LNCAP (cell line): ENCODE measurements around the gene DGCR6L.
A peak's percentile ranks its signal among the peaks of the same experiment; 100 is the strongest.

ENCODE experiments used
- TF ChIP-seq, protein P1 (sequence below): fragments of 450-650 bp; IDR thresholded peaks from 2 replicates; pipeline ENCODE4 v1.5.1; 2017; ENCODE audit warnings: mild to moderate bottlenecking

Gene DGCR6L

DNA sequence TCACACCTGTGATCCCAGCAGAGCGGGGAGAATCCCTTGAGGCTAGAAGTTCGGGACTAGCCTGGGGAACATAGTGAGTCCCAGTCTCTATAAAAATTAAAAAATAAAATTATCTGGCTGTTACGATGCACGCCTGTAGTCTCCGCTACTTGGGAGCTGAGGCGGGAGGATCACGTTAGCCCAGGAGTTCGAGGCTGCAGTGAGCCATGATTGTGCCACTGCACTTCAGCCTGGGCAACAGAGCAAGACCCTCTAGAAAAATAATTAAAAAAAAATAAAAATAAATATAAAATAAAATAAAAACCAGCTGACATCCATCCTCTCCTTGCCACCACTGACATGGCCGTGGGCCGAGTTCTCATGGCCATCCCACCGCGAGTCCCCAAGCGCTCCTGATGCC lies 44.0 kb downstream of the DGCR6L start:
- TF ChIP-seq, protein P1, sequence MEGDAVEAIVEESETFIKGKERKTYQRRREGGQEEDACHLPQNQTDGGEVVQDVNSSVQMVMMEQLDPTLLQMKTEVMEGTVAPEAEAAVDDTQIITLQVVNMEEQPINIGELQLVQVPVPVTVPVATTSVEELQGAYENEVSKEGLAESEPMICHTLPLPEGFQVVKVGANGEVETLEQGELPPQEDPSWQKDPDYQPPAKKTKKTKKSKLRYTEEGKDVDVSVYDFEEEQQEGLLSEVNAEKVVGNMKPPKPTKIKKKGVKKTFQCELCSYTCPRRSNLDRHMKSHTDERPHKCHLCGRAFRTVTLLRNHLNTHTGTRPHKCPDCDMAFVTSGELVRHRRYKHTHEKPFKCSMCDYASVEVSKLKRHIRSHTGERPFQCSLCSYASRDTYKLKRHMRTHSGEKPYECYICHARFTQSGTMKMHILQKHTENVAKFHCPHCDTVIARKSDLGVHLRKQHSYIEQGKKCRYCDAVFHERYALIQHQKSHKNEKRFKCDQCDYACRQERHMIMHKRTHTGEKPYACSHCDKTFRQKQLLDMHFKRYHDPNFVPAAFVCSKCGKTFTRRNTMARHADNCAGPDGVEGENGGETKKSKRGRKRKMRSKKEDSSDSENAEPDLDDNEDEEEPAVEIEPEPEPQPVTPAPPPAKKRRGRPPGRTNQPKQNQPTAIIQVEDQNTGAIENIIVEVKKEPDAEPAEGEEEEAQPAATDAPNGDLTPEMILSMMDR, result no peak

DNA sequence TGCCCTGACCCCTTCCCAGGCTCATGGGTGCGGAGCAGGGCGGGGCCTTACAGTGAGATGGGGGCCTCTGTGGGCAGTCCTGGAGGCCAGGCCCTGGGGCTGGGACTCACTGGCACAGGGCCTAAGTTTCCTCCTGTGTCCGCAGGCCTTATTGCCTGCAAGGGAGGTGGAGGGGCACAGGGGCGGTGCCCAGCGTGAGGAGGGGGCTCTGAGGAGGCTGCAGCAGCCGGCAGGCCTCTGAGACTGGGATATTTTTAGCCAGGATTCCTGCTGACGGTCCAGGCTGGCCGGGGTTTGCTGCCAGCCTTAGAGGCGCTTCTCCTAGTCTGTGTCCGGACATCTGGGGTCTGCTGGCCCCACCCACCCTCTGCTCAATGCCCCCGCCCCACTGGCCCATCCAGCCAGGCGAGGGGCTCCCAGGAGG lies 46.1 kb downstream of the DGCR6L start:
- TF ChIP-seq, protein P1, result no peak

DNA sequence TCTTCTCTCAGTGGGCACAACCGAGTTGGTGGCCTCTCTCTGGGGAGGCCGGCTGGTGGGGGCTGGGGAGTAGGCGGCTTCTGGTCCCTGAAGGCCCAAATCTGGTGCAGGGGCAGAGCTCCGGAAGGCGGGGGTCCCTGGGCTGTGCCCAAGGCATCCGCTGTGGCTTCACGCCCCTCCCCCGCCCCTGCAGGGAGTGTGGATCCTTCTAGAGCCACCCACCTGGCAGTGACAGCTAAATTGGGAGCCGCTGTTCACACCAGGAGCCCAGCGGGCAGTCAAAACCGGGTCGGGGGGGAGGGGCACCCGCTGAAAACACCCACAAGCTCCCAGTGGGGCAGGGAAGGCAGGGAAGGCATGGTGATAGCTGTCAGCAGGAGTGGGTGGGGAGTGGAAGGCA lies 47.2 kb downstream of the DGCR6L start:
- TF ChIP-seq, protein P1, result no peak

DNA sequence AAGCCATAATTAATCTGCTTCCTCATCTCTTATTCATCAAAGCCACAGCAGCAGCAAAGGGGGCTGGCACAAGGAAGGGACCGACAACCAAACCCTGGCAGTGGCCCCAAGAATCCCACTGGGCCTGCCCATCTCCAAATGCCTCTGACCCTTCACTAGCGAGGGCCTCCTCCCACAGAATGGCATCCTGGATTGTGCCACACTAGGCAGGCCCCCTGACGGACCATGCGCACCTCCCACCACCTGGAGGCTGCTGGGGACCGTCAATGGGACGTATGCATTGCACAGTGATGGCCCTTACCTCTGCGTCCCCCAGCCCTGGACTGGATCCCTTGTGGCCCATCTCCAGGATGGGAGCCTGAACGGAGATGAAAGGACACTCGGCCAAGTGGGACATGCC lies 47.7 kb downstream of the DGCR6L start:
- TF ChIP-seq, protein P1, result no peak

DNA sequence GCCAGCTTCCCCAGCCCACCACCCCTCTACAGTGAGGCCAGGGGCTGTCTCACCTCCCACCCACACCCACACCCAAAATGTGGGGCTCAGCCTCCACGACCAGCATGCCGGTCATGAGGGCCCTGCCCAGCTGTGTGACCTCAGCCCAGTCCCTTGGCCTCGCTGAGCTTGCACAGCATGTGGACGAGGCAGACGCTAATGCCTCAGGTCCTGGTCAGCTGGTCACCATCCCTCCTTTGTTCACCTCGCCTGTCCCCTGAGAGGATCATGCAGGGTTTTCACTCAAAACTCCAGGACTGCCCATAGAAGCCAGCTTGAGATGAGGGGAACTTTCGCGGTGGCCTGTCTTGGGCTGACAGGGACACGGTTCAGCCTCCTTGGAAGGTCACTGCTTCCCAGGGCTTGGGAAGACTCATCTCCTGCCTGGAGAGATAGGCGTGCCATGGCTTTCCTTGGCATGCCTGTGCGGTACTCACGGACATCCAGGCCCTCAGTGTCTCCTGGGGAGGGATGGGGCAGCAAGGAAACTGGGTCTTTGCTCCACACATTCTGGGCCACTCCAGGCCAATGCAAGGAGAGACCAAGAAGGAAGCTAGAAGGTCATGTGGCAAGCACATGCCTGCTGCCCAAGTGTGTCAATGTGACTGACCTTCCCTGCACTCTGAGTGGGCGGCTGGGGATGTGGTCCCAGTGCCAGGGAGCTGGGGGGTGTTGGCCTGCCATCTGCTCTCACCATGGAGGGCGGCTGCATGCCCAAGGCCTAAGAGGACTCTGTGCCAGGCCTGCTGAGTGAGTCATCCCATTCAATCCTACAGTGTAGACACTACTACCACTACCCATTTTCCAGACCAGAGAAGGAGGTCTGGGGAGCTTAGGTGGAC lies 48.5 kb downstream of the DGCR6L start:
- TF ChIP-seq, protein P1, result no peak

DNA sequence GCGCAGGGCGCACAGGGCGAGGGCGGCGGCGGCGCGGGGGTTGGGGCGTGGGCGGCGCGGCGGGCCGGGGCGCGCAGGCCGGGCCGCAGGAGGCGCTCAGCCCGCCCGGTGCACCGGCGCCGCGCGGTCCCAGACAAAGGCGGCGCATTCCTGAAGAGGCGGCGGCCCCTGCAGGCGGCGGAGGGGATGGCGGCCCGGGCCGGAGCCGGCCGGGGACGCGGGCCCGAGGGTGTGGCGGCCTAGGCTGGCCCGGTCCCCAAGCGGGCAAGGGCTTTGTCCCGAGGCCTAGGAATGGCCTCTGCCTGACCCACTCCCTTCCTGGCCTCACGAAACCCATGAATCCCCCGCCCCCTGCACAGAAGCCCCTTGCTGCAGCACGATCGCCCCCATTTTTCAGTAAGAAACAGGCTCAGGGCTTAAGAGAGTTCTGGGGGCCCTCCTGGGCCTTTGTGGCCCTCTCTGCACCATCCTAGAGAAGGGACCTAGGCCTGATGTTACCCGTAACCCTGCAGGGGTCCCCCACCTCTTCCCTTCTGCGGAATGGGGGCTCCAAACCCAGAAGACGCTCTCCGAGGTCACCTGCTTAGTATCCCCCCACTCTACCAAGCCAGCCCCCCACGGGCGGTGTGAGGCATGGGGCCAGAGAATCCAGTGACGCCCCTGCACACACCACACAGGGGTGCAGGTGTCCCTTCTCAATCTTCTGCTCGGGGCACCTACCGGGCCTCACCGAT lies 51.4 kb downstream of the DGCR6L start, which contains the start of gene RTN4R:
RTN4R (minus strand) TSS at position 40 of the 734 bp plus-strand sequence. CDS start 226 bp downstream, outside the sequence.
- TF ChIP-seq, protein P1, result peak; percentile 53

DNA sequence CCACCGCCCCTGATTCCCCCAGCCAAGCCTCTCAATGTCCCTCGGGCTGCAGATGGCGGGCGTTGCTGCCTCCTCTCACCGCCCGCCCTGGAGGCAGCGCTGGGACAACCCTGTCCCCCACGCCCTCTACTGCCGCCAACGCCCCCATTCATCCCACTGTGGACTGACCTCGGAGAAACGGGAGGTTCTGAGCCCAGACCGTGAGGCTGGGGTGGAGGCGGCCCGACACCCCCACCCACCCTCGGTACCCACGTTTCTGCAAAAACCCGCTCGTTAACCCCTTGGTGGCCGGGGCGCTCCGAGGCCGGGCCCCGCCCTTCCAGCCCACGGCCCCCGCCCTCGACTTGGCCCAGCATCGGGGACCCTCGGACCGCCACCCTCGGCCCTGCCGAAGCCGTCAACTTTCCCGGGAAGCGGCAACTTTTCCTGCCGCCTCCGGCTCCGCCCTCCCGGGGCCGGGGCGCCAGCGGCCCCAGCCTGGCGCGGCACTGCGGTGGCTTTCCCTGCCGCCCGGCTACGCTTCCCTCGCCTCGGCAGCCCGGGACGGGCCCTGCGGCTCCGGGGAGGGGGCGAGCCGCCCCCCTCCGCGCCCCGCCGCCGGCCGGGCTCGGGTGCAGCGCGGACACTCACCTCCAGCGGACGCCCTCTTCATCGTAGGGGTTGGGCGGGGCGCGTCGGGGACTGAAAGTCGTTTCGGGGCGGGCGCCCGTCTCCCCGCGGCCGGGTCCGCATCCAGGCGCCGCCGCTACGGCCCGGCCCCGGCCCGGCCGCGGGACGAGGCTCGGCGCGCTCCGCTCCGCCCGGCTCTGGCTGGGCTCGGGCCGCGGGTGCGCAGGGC lies 52.2 kb downstream of the DGCR6L start:
- TF ChIP-seq, protein P1, result no peak
